GM18870 (cell line): ENCODE results near the gene ARHGEF6.
"Not testable (repeated sequence)": the region's sequence is repeated elsewhere in the genome, so short reads cannot be mapped to it uniquely, and the experiment has no call there.

Source experiments
- ATAC-seq: cut with Tn5 transposase; IDR thresholded peaks from one replicate; pipeline ENCODE4 v1.9.1; 2021; ENCODE audit warnings: moderate library complexity; ENCODE audit not compliant: unreplicated experiment

Gene ARHGEF6

GRCh38 chrX:136780763-136781162, at the start of gene ARHGEF6:
ARHGEF6 (minus strand) TSS chrX:136780932; CDS start chrX:136780882, 50 bp downstream.
- no peak for ATAC-seq

- no peak for ATAC-seq
Observed at GRCh38 chrX:136829413-136829812, 48.7 kb upstream of the ARHGEF6 start.

- no peak for ATAC-seq
Observed at GRCh38 chrX:136828830-136829229, 48.1 kb upstream of the ARHGEF6 start.

GRCh38 chrX:136827026-136827425, 46.3 kb upstream of the ARHGEF6 start:
- ATAC-seq = no peak

- no peak for ATAC-seq
Observed at GRCh38 chrX:136825771-136826170, 45.0 kb upstream of the ARHGEF6 start.

DNA sequence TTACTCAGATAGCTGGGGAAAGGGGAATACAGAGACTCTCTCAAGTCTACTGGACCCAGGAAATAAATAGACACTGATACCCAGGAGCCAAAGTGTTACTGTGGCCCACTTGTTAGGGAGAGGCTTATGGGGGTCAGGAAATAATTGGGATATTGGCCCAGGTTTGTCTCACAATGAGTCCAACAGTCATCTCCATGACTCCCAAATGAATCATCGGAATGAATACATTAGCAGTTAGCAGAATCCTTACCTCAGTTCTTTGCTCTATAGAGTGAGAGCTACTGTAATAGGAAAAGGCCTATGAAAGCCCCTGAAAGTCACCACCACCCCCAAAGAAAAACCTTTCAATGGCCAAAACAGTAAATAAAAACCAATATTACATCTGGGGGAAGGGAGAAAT, 42.4 kb upstream of the ARHGEF6 start:
- no peak for ATAC-seq

- no peak for ATAC-seq
Observed at GRCh38 chrX:136822337-136823095, 41.8 kb upstream of the ARHGEF6 start.

- ATAC-seq = not testable (repeated sequence)
Observed at GRCh38 chrX:136819756-136820155, 39.0 kb upstream of the ARHGEF6 start.

DNA sequence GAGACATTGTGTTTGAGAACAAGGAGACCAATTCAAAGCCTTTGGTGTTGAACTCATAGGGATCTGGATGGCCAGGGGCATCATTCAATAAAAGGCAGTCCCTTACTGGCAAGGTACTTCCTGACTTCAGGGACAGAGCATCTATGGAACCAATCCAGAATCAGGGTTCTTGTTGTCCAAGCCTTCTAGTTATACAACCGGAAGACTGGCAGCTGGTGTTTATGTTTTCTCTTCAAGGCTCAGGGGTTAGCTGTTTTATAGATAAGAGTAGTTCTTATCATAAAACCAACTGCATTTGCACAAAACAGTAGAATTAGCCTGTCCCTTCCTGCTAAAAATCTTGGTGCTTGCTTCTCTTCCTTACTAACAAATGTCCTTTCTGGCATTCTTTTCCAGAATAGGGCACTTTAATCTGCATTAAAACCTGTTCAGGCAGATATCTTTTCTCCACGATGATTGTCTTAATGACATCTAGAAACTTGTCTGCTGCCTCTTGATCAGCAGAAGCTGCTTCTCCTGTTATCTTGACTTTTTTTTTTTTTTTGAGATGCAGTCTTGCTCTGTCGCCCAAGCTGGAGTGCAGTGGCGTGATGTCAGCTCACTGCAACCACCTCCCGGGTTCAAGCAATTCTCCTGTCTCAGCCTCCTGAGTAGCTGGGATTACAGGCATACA, 38.4 kb upstream of the ARHGEF6 start:
- no peak for ATAC-seq

DNA sequence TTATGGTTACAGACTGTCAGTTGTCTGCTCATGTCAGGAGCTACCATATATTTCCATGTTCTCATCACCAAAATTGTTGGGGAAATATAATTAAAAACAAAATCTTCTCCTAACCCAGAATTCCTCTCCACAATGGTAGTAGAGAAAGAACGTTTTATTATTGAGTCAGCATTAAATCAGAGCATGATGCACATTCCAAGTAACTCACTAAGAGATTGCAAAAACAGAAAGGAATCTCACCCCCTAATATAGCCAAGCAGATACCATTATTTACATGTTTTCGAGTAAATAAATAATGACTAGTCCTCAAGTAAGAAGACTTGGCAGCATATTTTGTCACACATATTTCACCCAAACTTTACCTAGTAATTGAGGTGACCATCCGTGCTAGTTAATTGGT, 36.2 kb upstream of the ARHGEF6 start:
- no peak for ATAC-seq

GRCh38 chrX:136814847-136815750, 34.4 kb upstream of the ARHGEF6 start:
- ATAC-seq = no peak

DNA sequence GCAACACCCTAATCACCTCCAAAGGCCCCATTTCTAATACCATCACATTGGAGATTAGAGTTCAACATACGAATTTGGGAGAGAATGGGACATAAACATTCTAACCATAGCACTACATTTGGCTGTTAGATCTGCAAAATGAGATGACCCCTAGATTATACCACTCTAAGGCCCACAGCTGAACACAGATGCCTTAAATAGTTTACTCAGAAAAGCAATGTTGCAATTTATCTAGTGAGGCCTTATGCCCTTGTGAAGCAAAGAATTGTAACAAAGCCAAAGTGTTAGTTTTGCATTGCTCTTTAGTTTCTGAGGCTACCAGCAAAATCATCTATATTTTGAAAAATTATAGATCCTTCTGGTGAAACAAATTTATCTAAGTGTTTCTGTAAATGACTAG, 31.6 kb upstream of the ARHGEF6 start:
- ATAC-seq = no peak

- no peak for ATAC-seq
Observed at GRCh38 chrX:136810493-136810892, 29.8 kb upstream of the ARHGEF6 start.

- no peak for ATAC-seq
Observed at GRCh38 chrX:136806891-136807410, 26.2 kb upstream of the ARHGEF6 start.

GRCh38 chrX:136802515-136802914, 21.8 kb upstream of the ARHGEF6 start:
- ATAC-seq = no peak

GRCh38 chrX:136797787-136798186, 17.1 kb upstream of the ARHGEF6 start:
- no peak for ATAC-seq

GRCh38 chrX:136795132-136795531, 14.4 kb upstream of the ARHGEF6 start:
- ATAC-seq = not testable (repeated sequence)

DNA sequence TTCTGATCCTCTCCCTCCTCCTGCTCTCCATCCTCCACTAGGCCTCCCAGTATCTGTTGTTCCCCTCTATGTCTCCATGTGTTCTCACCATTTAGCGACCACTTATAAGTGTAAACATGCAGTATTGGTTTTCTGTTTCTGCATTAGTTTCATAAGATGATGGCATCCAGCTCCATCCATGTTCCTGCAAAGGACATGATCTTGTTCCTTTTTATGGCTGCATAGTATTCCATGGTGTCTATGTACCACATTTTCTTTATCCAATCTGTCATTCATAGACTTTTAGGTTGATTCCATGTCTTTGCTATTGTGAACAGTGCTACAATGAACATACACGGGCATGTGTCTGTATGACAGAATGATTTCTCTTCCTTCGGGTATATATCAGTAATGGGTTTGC, 13.9 kb upstream of the ARHGEF6 start:
- not testable (repeated sequence) for ATAC-seq

GRCh38 chrX:136794080-136794479, 13.3 kb upstream of the ARHGEF6 start:
- ATAC-seq = no peak

DNA sequence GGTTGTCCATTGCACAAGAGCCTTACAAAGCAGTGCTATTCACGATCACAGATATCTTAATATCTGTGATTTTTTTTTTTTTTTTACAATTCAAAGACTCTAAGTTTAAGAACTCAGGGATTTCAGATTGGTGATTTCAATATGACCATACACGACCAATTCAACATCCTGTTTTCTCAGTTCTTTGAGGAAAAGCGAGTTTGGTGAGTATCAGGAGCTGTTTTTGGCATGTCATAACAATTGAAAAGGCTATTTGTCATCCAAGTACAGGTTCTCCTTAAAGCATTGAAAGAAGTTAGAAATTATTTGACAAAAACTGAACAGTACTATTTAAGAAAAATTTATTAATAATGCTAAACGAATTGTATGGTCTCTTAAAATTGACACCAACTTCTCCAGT, 9.1 kb upstream of the ARHGEF6 start:
- no peak for ATAC-seq

DNA sequence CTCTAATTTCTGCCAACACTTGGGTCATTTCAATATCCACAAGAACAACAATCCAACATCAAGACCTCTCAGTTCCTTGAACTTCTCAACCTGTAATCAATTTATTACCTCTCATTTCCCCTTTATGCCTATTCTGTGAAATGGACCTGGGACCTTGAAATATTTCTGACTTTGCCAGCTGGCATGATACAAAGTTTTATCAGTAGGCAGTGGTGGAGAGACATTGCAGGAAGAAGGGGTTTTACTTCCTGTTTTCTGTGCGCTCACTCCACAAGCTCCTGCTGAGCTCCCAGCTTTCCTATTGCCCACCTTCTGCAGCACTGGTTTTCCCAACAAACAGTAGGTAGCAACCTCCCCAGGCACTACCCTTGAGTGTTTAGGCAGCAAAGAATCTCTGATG, 3.5 kb upstream of the ARHGEF6 start:
- no peak for ATAC-seq
